GM12892 (cell line): ENCODE results near the gene C1orf105.

Source experiments
- POLR2A ChIP-seq: IDR thresholded peaks from 2 replicates; pipeline ENCODE4 v1.6.1; 2011; ENCODE audit warnings: low read depth, low read length, control low read depth
- POLR2AphosphoS5 ChIP-seq: IDR thresholded peaks from 2 replicates; pipeline ENCODE4 v1.6.1; 2011; ENCODE audit warnings: low read depth, low read length, control low read depth

GRCh38 chr1:172423336-172423735 is 2.9 kb downstream of the C1orf105 start:
- TF ChIP-seq POLR2A (no peak), POLR2AphosphoS5 (no peak)
